GM04503 (cell line): ENCODE results near the gene ANKRD37.
"Not testable (repeated sequence)": the region's sequence is repeated elsewhere in the genome, so short reads cannot be mapped to it uniquely, and the experiment has no call there.

ENCODE experiments used
- DNase-seq: peaks from one replicate; pipeline ENCODE4 v3.0.0-alpha.2; 2012; ENCODE audit warnings: low read depth

Gene ANKRD37, protein sequence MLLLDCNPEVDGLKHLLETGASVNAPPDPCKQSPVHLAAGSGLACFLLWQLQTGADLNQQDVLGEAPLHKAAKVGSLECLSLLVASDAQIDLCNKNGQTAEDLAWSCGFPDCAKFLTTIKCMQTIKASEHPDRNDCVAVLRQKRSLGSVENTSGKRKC

DNA sequence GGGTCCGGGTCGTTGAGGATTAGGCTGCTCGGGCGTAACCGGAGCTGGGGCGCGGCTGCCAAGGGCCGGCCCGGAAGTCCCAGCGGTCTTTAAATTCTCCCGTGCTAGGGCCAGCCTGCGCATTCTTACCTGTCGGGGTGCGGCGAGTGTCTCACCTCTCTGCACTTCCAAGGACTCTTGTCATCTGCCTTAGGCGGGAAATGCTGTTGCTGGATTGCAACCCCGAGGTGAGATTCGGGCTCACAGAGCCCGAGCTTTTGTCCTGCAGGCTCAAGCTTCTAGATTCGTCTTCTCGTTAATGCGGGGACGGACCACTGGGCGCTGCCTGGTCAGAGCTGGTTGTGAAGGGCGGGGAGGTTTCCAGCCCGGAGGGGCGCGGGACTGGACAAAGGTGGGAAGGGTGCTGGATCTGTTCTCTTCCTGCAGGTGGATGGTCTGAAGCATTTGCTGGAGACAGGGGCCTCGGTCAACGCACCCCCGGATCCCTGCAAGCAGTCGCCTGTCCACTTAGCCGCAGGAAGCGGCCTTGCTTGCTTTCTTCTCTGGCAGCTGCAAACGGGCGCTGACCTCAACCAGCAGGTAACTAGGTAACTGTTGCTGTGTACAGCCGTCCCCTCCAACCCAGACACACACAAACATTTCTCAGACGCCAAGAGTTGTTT, at the start of gene ANKRD37:
TSS of gene ANKRD37 (plus strand) at position 118 of the 662 bp plus-strand sequence. CDS start at position 201, 83 bp downstream.
- no peak for DNase-seq

DNA sequence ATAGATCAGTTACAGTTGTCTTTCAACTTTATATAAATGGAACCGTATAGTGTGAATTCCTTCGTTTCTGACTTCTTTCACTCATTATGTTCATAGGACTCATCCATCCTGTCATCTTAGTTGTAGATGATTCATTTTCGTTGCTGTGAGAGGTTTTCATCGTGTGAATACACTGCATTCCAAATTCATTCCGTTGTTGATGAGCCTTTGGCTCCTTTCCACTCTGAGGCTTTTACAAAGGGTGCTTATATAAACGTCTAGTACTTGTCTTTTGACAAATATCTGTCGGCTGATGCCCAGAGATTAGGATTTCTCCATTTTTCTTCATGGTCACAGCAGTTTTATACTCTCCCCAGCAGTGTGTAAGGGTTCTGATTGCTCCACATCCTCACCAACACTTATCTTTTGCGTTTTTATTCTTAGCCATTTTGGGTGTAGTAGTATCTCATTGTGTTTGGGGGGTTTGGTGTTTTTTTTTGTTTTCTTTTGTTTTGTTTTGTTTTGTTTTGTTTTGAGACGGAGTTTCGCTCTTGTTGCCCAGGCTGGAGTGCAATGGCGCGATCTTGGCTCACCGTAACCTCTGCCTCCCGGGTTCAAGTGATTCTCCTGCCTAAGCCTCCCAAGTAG, 49.6 kb upstream of the ANKRD37 start:
- DNase-seq = no peak

DNA sequence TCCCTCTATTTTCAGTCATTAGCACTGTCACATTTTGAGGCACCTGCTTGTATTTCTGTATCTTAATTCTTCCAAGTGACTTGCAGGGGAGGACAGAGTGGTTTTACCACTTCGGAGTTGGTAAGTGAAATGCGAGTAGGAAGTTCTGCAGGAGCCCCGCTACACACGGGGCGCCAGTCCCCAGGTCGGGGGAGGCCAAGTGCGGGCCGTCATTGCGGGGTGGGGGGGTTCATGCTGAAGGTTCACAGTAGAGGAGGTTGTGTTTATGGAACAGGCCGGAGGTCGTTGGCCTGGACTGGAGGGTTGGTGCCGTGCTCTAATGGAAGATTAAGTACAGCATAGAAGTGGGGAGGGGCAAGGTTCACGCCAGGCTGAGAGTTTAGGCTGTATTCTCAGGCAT, 45.0 kb upstream of the ANKRD37 start:
- DNase-seq = no peak

DNA sequence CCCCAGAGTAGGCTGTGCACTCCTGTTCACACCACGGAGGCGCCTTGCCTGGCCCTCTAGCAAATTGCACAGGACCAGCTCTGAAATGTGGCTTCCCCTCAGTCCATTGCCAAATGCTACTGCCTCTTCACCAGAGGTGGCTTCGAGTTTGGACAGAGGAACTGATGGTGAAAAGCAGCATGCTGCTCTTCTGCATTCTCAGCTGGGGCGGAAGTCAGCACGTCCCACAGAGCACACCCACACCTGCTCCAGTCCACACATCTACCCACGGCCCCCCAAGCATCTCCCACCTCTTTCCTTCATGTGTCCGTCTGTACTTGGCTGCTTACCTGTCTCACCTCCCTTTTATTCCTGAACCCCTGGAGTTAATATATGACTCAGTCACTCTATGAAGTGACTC, 44.4 kb upstream of the ANKRD37 start:
- no peak for DNase-seq

DNA sequence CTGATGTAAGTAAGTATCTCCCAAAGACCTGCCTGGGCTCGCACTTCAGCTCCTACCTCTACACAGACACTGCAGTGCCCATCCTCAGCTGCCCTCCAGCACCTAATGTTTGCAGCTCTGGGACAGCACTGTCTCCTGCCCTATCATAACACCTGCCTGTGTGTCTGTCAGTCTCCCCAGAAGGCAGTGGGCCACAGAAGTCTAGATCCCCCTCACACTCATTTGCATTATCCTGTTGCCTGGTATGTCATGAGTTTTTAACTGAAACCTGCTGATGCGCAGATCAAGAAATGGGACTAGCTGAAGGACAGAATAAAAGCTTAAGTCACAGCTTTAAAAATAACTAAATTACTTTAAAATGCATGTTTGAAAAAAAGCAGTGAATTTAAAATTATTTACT, 43.9 kb upstream of the ANKRD37 start:
- DNase-seq = no peak

DNA sequence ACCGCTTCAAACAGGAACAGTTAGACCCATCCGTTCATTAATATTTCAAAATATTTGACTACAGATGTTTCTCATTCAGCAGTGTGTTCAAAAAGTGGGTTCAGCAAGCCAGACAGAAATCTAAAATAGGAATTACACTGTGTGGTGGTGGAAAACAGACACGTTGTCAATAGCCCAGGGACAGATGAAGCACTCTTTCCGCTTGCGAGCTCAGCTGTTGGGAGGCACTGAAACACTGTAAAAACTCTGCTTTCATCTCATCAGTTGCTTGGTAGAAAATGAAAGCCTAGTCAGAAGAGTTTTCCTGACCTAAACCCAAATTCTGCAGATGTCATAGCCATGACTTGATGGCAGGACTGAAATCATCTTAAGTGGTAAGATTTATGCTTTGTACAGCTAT, 39.4 kb upstream of the ANKRD37 start:
- no peak for DNase-seq

DNA sequence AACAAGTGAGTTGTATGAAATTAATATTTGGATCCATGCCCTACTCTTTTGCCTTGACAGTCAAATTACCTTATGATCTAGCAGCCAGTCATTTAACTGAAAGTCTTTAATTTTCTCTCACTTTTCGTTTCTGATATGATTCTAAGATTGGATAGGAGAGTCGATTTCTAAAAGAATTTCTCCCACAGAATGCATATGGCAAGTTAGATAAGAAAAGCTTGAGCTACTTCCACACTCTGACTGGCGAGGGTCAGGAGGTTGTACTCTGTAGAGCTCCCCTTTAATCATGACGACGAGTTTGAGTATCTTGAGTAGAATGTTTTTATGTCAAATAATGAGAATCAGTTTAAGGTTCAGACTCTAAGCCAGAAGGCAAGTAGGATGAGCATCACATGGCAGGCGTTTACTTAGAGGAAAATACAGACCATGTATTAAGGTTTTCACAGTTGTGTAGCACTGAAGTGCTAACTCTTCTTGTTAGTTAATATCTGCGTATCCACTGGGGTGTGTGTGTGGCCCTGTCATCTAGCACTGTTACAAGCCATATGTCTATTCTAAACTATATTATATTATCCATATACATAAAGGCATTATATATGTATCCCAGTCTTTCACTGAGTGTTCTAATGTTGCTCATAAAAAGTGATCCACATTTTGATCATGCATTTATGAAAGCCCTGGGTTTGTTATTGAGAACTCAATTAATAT, 38.8 kb upstream of the ANKRD37 start:
- no peak for DNase-seq

DNA sequence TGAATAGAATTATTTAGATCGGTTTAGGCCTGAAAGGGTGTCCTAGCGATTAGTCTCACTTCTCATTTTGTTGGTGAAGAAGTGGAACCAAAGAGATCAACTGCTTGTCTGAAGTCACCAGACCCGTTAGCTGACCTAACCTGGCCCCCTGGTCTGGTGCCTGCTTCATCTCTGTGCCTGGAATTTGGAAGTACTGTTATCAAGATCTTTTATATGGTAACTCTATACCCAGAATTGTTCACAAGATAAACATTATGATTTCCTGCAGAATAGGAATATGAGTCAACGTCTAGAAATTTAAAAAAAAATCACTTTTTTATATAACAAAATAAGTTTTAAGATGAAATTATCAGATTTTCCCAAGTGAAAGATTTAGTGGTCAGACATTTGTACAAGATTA, 38.1 kb upstream of the ANKRD37 start:
- no peak for DNase-seq

DNA sequence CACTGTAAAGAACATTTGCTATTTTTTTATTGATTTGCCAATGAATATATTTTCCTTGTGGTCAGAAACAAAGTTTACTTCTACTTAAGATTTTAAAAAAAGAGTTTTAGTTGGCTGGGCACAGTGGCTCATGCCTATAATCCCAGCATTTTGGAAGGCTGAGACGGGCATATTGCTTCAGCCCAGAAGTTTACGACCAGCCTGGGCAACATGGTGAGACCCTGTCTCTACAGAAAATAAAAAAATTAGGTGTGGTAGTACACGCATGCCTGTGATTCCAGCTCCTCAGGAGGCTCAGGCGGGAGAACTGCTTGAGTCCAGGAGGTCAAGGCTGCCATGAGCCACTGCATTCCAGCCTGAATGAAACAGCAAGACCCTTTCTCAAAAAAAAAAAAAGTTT, 37.7 kb upstream of the ANKRD37 start:
- DNase-seq = no peak

DNA sequence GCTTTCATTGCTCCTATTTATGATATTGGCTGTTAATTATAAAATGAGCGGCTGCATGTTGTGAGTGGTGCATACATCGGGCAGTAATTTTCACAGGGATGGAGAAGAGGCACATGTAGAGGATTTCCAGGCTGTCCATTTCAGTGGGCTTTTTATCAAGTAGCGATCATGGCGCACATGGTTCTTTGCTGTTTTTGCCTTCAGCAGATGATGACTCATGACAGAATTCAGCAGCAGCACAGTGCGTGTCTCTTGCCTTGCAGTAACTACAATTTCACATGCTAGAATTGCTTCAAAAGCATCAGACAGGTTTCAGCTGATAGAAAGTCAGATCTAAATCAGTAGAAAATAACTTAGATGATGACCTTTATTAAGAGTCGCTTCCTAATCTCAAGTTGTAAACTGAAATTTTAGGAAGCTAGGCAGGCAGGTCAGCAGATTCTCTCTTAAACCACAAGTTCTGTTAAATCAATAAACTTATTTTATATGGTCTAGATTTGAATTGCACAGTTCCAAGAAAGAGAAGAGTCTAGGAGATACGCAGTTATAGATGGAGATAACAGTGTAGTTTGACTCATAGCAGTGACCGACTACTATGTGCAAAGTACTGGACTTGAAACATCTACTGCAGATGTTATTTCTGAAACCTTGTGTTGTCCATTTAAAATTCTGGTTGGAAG, 36.7 kb upstream of the ANKRD37 start:
- no peak for DNase-seq

DNA sequence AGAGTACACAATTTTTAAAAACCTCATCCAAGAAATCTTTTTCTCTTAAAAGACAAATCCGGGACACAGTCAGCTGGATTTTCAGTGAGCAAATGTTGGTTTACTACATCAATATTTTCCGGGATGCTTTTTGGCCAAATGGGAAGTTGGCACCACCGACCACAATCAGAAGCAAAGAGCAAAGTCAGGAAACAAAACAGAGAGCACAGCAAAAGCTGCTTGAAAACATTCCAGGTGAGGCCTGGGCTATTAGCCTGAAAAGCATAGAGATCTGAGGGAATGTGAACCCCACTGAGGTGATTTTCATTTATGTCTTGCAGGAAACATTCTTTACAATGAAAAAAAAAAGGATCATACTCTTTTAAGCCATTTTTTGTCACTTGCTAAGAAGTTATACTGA, 34.8 kb upstream of the ANKRD37 start:
- no peak for DNase-seq

DNA sequence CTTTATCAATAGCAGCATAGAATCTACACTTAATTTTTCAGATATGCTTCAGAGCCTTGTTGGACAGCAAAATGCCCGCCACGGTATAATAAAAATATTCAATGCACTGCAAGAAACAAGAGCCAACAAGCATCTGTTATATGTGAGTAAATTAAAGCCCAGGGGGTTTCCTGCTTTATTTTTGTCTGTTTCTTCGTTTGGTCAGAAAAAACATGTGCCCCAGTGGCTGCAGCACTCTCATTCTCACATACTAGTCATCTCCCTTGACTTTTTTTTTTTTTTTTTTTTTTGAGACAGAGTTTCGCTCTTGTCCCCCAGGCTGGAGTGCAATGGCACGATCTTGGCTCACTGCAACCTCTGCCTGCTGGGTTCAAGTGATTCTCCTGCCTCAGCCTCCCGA, 34.1 kb upstream of the ANKRD37 start:
- DNase-seq = not testable (repeated sequence)

DNA sequence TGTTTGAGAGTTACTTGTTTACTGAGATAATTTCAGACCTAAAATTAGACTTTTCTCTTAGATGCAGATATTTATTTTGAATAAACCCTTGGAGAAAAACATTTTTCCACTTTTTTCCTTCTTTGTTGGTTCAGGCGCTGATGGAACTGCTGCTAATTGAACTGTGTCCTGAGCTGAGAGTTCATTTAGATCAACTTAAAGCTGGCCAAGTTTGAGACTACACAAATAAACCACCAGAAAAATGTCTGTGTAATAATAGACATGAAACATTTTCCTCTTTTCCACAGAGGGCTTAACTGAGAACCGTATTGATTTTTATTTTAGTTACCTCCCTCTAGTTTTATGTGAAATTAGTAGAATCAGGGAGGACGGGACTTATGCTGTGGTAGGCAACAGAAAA, 33.4 kb upstream of the ANKRD37 start:
- DNase-seq = no peak

DNA sequence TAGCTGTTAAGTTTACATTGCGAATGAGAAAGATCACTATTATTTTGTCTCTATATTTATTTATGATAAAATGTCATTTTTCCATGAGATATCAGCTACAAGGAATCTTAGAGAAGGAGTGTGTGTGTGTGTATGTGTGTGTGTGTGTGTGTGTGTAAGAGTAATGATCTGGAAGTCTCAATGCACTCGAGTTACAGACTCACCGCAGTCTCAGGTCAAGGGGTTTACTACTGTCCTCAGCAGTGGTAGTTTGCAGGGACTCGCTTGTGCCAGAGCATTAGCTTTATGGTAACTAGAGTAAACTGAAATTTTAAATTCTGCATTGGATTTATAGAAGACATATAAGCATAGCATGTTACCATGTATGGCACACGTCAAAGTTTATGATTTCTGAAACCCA, 31.8 kb upstream of the ANKRD37 start:
- no peak for DNase-seq

DNA sequence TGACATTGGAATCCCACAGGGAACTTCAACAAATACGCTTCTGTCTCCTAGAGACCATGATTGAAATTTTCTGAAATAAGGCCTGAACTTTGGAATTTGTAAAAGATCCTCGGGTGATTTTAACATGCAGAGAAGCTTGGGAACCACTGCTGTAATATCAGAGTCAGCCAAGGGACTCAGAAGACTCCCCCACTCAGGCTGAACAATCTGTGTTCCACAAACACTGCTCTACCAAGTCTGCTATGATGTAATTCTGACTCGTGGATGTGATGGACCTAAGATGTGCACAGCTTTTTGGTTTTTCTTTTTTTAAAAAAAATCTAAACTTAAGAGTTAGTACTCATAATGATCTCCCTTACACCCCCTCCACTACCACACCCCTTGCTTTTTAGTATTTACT, 26.9 kb upstream of the ANKRD37 start:
- DNase-seq = no peak

DNA sequence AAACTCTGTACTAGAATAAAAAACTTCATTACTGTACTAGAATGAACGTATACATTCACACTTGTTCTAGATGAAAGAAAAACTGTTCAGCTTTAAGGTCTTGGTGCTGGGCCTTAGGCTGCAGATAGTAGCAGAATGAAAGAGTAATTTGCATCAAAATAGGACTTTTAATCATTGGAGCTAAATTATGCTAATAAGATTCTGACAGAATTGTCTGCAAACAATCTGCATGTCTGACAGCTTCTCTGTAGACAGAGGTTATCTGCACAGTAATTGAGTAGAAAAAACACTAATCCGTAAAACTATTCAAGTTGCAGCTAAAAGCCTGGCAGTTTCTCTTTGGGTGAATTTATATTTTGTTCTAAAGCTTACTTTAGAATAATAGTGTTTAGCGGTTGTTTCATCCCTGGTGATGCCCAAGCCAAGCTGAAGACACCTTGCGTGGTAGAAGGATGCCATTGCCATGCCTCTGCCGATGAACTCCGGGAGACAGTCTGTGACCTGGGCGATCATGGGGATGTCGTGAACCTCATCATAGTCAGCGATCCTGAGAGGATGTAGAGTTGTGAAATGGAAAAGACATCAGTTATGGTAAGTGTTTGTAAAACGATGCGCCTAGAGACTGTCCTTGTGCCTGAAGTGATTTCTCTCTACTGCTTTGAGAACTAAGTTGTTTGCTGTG, 26.2 kb upstream of the ANKRD37 start:
- DNase-seq = no peak

DNA sequence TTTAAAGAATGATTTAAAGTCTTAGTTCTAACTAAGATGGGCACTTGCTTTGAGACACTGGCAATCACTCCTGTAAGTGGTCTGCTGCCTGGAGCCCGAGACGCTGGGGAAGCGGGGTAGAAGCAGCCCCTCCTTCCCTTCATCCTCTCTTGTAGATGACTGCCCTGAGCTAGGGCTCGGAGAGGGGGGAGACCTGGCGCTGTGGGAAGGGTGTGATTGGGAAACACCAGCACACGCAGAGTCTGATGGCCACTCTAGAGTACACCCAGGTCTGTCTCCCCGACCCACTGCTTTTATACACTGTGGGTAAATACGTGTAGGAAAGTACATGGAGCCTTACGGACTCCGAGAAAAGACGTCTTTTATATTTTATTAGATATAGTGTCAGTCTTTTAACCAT, 24.9 kb upstream of the ANKRD37 start:
- DNase-seq = no peak

DNA sequence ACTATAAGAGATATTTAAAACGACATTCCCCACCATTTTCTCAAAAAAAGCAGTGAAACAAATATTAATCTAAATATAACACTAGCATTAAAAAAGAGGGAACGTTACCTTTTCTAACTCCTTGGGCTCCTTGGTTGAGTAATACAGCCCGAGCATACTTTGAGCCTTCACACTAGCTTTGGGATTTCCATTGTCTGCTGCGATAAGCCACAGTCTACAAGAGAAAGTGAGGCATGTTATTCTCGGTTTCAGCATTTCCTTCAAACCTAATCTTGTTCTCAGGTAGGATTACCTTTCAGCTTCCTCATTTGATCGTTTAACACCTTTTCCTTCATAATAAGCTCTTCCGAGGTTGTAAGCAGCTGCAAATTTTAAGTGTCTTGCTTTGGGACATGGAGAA, 22.6 kb upstream of the ANKRD37 start:
- no peak for DNase-seq

DNA sequence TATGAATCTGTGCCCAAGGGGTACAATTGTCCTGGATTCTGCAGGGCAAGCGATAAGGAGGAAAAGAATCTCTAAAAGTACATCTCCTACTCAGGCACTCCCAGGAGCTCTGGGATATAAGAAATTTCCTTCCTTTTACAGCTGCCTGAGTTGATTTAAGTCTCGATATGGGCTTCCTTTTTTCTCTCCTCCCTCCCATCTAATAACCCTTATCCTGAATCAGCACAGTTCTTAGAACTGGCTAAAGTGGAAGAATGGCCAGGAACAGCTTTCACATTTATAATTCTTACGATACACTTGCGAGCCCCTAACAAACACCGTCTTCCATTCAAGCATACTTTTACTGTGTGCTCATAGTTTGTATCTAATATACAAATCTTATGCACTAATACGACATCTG, 22.1 kb upstream of the ANKRD37 start:
- DNase-seq = no peak

DNA sequence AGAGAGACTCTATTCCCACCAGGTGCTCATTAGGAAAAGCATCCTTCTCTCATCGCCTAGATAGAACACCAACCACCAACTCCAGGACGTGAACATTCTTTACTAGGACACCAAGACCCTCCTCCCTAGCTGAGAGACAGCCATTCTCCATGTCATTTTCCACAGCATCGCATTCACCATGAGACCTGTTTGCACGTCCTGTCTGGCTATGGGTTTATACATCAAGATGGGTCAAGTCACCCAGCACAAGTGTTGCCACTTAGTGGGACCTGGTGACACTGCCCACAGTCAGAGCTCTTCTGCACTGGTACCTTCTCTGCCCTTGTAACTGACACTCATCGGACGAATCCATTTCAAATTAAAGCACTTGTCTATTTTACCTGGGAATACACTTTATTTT, 18.4 kb upstream of the ANKRD37 start:
- DNase-seq = no peak

DNA sequence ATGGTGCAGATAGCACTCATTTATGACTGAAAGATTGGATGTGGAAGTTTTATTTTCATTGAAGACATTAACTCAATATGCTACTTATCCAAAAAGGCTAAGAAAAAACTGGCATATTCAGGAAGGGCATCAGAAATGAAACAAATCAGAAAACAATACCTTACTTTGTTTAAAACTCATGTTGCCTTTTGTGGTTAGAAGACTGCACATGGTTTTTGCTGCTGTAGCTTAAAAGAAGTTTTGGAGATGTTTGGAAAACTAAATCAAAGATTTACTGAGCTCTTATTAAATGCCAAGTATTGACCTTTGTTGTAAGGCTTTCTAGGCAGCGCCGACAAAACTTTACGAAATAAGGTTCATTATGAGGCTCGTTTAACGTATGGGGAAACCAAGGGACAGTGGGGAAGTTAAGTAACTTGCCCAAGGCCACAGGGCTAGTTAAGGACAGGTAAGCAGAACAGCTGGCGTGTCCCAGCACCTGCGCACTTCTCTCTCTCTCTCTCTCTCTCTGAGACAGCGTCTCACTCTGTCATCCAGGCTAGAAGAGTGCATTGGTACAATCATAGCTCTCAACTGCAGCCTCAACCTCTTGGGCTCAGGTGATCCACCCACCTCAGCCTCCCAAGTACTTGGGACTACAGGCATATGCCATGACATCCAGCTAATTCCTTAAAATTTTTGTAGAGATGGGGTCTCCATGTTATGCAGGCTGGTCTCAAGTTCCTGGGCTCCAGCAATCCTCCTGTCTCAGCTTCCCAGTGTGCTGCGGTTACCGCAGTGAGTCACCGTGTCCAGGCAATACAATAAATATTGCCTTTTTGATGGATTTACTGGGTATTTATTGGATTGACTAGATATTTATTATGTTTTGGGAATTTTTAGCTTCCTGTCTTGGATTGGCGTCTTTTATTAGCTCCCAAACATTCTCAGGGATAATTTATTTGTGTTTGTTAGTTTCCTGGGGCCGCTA, 17.0 kb upstream of the ANKRD37 start:
- DNase-seq = no peak
